Tracheal epithelial cell (primary cell): Measurements from ENCODE around the gene NPC1. TPM values are rescaled to one million over a fixed set of nuclear protein-coding genes. Genes with fewer than 3 reads are reported as not detected.

Experiments used
- total RNA-seq: library from RNA; depleted of rRNA; stranded (reverse); fragments of >200 nt; gene quantifications from 2 replicates; pipeline ENCODE4 v1.2.1, GENCODE V29; 2014

Gene NPC1
- 93.4 and 150 TPM in 2 replicates for total RNA-seq

GRCh38 chr18:23586249-23587196, at the start of gene NPC1:
Gene NPC1, minus strand, starts transcription at chr18:23586506. Its CDS starts 163 bp downstream, at chr18:23586343.

GRCh38 chr18:23503038-23503962, 83.0 kb downstream of the NPC1 start, which contains the start of gene RMC1:
Gene RMC1, plus strand, starts transcription at chr18:23503511. Its CDS starts 108 bp downstream, at chr18:23503619.

Other genes starting within 250 kb of the NPC1 start
- 93.7 and 122 TPM in 2 replicates for gene RIOK3, start 133.2 kb downstream of the NPC1 start, total RNA-seq
- 27.3 and 29.2 TPM in 2 replicates for gene RMC1, start 83.0 kb downstream of the NPC1 start, total RNA-seq
- 4.8 and 14.1 TPM in 2 replicates for gene ANKRD29, start 76.4 kb upstream of the NPC1 start, total RNA-seq
- gene LAMA3, start 102.9 kb upstream of the NPC1 start, total RNA-seq, result 582 and 598 TPM in 2 replicates